Endothelial cell of umbilical vein (primary cell): ENCODE data around the gene TEC. TPM values are rescaled to one million over a fixed set of nuclear protein-coding genes. Genes with fewer than 3 reads are reported as not detected.
"Not testable (repeated sequence)": the region's sequence is repeated elsewhere in the genome, so short reads cannot be mapped to it uniquely, and the experiment has no call there.

Experiments used
- BruUV-seq: library from RNA; stranded (reverse); fragments of 400-500 nt; replicated peaks from 2 replicates; lab custom pipeline; 2021; lab: Mats Ljungman, UMichigan
- CTCF ChIA-PET: fragments of 300-600, 350-600 bp; sonication (Branson Sonifier 250); formaldehyde crosslinking; loops from one replicate; lab custom pipeline; 2021; ENCODE audit warnings: antibody characterized with exemption, inconsistent platforms; lab: Charles Lee
- POLR2A ChIA-PET: fragments of 300-600, 350-600 bp; sonication (Branson Sonifier 250); formaldehyde crosslinking; loops from one replicate; lab custom pipeline; 2021; ENCODE audit warnings: antibody characterized with exemption, inconsistent platforms; lab: Charles Lee
- DNase-seq: peaks from one replicate; pipeline ENCODE4 v3.0.0-alpha.2; 2011; ENCODE audit warnings: low read depth, low spot score
- FAIRE-seq: peaks from 2 replicates; lab custom pipeline; 2011; peaks lifted over from hg19 to GRCh38; lab: Jason Lieb, UNC
- H2AFZ ChIP-seq: 2 replicates; pipeline ENCODE4 v1.6.0; 2012; ENCODE audit warnings: low read depth, low read length, control low read depth, inconsistent platforms
- H3K27ac ChIP-seq: 2 replicates; pipeline ENCODE4 v1.5.1; 2011; ENCODE audit warnings: low read depth, mild to moderate bottlenecking, control low read depth, low read length, moderate library complexity; ENCODE audit not compliant: insufficient read depth
- H3K27me3 ChIP-seq, 2 experiments: 2 replicates each; pipeline versions ENCODE4 v1.6.0 to v1.6.1; 2011; ENCODE audit warnings: low read length in 2 of 2, mixed read lengths in 1 of 2; ENCODE audit not compliant: control insufficient read depth in 2 of 2, insufficient read depth in 2 of 2
- H3K36me3 ChIP-seq, 2 experiments: 2 replicates in 1 of 2; 3 replicates in 1 of 2; pipeline ENCODE4 v1.5.1; 2011; ENCODE audit warnings: low read length in 2 of 2, mild to moderate bottlenecking in 1 of 2, moderate library complexity in 1 of 2; ENCODE audit not compliant: control insufficient read depth in 2 of 2, insufficient read depth in 2 of 2; ENCODE audit errors: extremely low read depth in 1 of 2
- H3K4me1 ChIP-seq: 3 replicates; pipeline ENCODE4 v1.5.1; 2011; ENCODE audit warnings: mild to moderate bottlenecking, low read length; ENCODE audit not compliant: control insufficient read depth, insufficient read depth; ENCODE audit errors: extremely low read depth
- H3K4me2 ChIP-seq: 2 replicates; pipeline ENCODE4 v1.6.1; 2011; ENCODE audit warnings: low read length, control low read depth, mixed read lengths; ENCODE audit not compliant: insufficient read depth
- H3K4me3 ChIP-seq, 3 experiments: fragments of 200-600 bp in 1 of 3; sonication (generic), shearing (Covaris generic) in 1 of 3; replicated peaks in 1 of 3; 2 replicates each; pipeline ENCODE4 v1.5.1; 2011 to 2016; ENCODE audit warnings: control low read depth in 3 of 3, low read length in 3 of 3, mild to moderate bottlenecking in 2 of 3, inconsistent platforms in 1 of 3, low read depth in 1 of 3, moderate library complexity in 1 of 3; ENCODE audit not compliant: insufficient read depth in 1 of 3
- H3K79me2 ChIP-seq: 2 replicates; pipeline ENCODE4 v1.6.0; 2012; ENCODE audit warnings: low read length, inconsistent platforms; ENCODE audit not compliant: control insufficient read depth, insufficient read depth
- H3K9ac ChIP-seq: replicated peaks from 2 replicates; pipeline ENCODE3; 2011; ENCODE audit warnings: low read length, control low read depth; ENCODE audit not compliant: insufficient read depth; ENCODE audit errors: extremely low read depth
- H3K9me1 ChIP-seq: replicated peaks from 3 replicates; pipeline ENCODE4 v1.6.0; 2011; ENCODE audit warnings: mild to moderate bottlenecking, low read length; ENCODE audit not compliant: control insufficient read depth, insufficient read depth; ENCODE audit errors: extremely low read depth
- H3K9me3 ChIP-seq: replicated peaks from 2 replicates; pipeline ENCODE4 v1.5.1; 2012; ENCODE audit warnings: low read length, inconsistent platforms; ENCODE audit not compliant: control insufficient read depth, insufficient read depth
- H4K20me1 ChIP-seq: replicated peaks from 2 replicates; pipeline ENCODE3; 2011; ENCODE audit warnings: mild to moderate bottlenecking, low read length; ENCODE audit not compliant: control insufficient read depth, insufficient read depth; ENCODE audit errors: extremely low read depth
- CTCF ChIP-seq, 2 donors: IDR thresholded peaks; 1 replicate in 1 of 2; 2 replicates in 1 of 2; pipeline ENCODE4 v1.5.1; 2011; ENCODE audit warnings: low read length in 2 of 2, mild to moderate bottlenecking in 2 of 2, moderate library complexity in 2 of 2, control low read depth in 1 of 2, inconsistent platforms in 1 of 2, low read depth in 1 of 2; ENCODE audit not compliant: insufficient read depth in 1 of 2; ENCODE audit errors: extremely low read depth in 1 of 2
- EZH2 ChIP-seq: IDR thresholded peaks from 2 replicates; pipeline ENCODE4 v1.6.1; 2012; ENCODE audit warnings: borderline replicate concordance, low read depth, mild to moderate bottlenecking, moderate library complexity, low read length, inconsistent platforms; ENCODE audit not compliant: severe bottlenecking
- FOS ChIP-seq: IDR thresholded peaks from 2 replicates; pipeline ENCODE4 v1.6.1; 2011; ENCODE audit warnings: mild to moderate bottlenecking, low read length, moderate library complexity, borderline replicate concordance; ENCODE audit not compliant: insufficient read depth
- GATA2 ChIP-seq: IDR thresholded peaks from 2 replicates; pipeline ENCODE4 v1.7.0; 2011; ENCODE audit warnings: low read depth, mild to moderate bottlenecking, moderate library complexity, mixed read lengths, low read length; ENCODE audit not compliant: insufficient read length, insufficient read depth
- JUN ChIP-seq: IDR thresholded peaks from 2 replicates; pipeline ENCODE4 v1.6.1; 2011; ENCODE audit warnings: borderline replicate concordance, low read depth; ENCODE audit not compliant: insufficient read length, insufficient read depth
- MYC ChIP-seq: IDR thresholded peaks from one replicate; pipeline ENCODE4 v1.6.1; 2011; ENCODE audit warnings: mild to moderate bottlenecking, low read depth, low read length
- POLR2A ChIP-seq: IDR thresholded peaks from 2 replicates; pipeline ENCODE4 v1.6.1; 2012; ENCODE audit warnings: low read depth, mild to moderate bottlenecking, control low read depth, low read length
- POLR2AphosphoS5 ChIP-seq: IDR thresholded peaks from 2 replicates; pipeline ENCODE4 v1.6.1; 2012; ENCODE audit warnings: low read depth, mild to moderate bottlenecking, control low read depth, low read length, moderate library complexity; ENCODE audit not compliant: insufficient read depth
- dilution Hi-C: fragments of 300-500 bp; cut with MboI; formaldehyde crosslinking; loops from one replicate; pipeline ENCODE4 v1.15.0; 2019; ENCODE audit warnings: low sequenced_read_pairs; ENCODE audit not compliant: extremely low pct_ligation_motif_present
- intact Hi-C: fragments of 100-400 bp; cut with micrococcal nuclease; formaldehyde crosslinking; loops from one replicate; pipeline ENCODE4 v1.10.0; 2022
- polyA plus RNA-seq, 4 experiments: library from polyadenylated mRNA; depleted of rRNA in 3 of 4; stranded (reverse) in 3 of 4; unstranded in 1 of 4; fragments of >200 nt; gene quantifications; 2 replicates each; pipeline versions ENCODE4 v1.2.1 to v1.2.3, GENCODE V29; 2011 to 2012; ENCODE audit warnings: missing spikeins in 1 of 4
- total RNA-seq: library from RNA; stranded (reverse); gene quantifications from 2 replicates; pipeline ENCODE4 v1.2.3, GENCODE V29; 2021
- TF ChIP-seq, protein P1 (sequence below): IDR thresholded peaks from 2 replicates; pipeline ENCODE4 v1.6.1; 2011; ENCODE audit not compliant: insufficient read depth, insufficient read length

The TEC gene
- total and polyA plus RNA-seq, 2 donors (not counting 3 experiments of a cell fraction or from before 2014, with no cell fraction given): 0.08 to 0.86 TPM

DNA sequence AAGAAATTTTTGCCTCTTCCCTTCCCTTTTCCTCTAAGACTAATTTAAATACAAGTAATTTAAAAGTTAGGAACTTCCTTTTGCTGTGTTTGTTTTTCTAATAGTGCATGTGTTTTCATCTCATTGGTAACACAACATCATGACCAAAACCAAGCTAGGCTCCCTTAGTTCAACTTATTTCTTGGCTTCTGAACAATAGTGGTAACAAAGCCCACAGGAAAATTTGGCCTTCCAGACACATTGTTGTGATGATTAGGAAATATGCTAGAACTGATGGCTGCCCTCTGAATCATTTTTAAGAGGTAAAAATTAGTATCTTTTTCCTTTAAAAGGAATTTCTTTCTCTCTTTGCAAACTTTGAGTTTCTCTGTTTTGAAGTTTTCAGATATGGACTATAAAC is 25.5 kb upstream of the TEC start:
- H3K36me3 ChIP-seq: no peaks in the 10 kb centered on the region
- H3K4me2 ChIP-seq: no peak overlapping the region
- no peak overlapping the region for H3K9ac ChIP-seq
- no peak overlapping the region for H3K27ac ChIP-seq
- BruUV-seq: no TSS peak
- TF ChIP-seq MYC (no peak), FOS (no peak), POLR2AphosphoS5 (no peak), EZH2 (no peak), POLR2A (no peak), GATA2 (no peak), CTCF (IDR thresholded peaks at IDR 0.05; ENCODE audit: extremely low read depth in 1 of 2, insufficient read depth in 1 of 2, low read depth in 1 of 2, low read length in 2 of 2) (no peak), JUN (no peak)
- TF ChIP-seq, protein P1, sequence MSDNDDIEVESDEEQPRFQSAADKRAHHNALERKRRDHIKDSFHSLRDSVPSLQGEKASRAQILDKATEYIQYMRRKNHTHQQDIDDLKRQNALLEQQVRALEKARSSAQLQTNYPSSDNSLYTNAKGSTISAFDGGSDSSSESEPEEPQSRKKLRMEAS: no peak
- dilution Hi-C loops (no loop called here), intact Hi-C loops (no loop called here)
- H3K9me1 ChIP-seq: no peaks in the 10 kb centered on the region
- H2AFZ ChIP-seq: no peak overlapping the region
- H3K27me3 ChIP-seq: peaks cover 10 to 14% of the 10 kb centered on the region in 2 experiments
- CTCF ChIA-PET: interaction anchor here (0.9 to 1.7 kb wide), 2 partner anchors 14 to 19 kb away, joined by 3 to 5 read pairs; no protein-coding TSS in a partner anchor
- no peak overlapping the region for H3K4me3 ChIP-seq
- POLR2A ChIA-PET: no interaction called here
- FAIRE-seq (no peak), DNase-seq (no peak)
- no peaks in the 10 kb centered on the region for H4K20me1 ChIP-seq
- H3K79me2 ChIP-seq: no peaks in the 10 kb centered on the region
- H3K9me3 ChIP-seq: no peaks in the 10 kb centered on the region
- H3K4me1 ChIP-seq: no peaks in the 10 kb centered on the region

GRCh38 chr4:48292218-48292790 is 22.7 kb upstream of the TEC start:
- H3K9me1 ChIP-seq, FAIRE-seq, dilution Hi-C loops, DNase-seq, H3K4me3 ChIP-seq, H3K36me3 ChIP-seq, H2AFZ ChIP-seq, H3K27ac ChIP-seq, H3K4me1 ChIP-seq, H3K79me2 ChIP-seq, H3K9me3 ChIP-seq, H4K20me1 ChIP-seq, H3K9ac ChIP-seq, CTCF ChIA-PET, H3K4me2 ChIP-seq, BruUV-seq, POLR2A ChIA-PET: not testable (repeated sequence)
- H3K27me3 ChIP-seq: peaks cover 5 to 12% of the 10 kb centered on the region in 2 experiments
- intact Hi-C loops: loop anchor here (5.0 kb wide), 1 partner anchor 150 kb away; no protein-coding TSS in a partner anchor
